ENCODE results near the gene FOXD2.

The FOXD2 gene

GRCh38 chr1:47417170-47418044, 20.4 kb upstream of the FOXD2 start:
- DNase-seq = no peak

GRCh38 chr1:47418122-47418521, 19.7 kb upstream of the FOXD2 start:
- DNase-seq = no peak

GRCh38 chr1:47418681-47419325, 19.0 kb upstream of the FOXD2 start:
- no peak for DNase-seq

GRCh38 chr1:47420547-47420946, 17.3 kb upstream of the FOXD2 start:
- DNase-seq = no peak

- no peak for DNase-seq
These were observed 14.0 kb upstream of the FOXD2 start for GRCh38 chr1:47423872-47424271.

- peak; percentile 11 to 43 for DNase-seq
These were observed 13.4 kb upstream of the FOXD2 start for GRCh38 chr1:47424336-47424982.

- DNase-seq = no peak
These were observed 6.3 kb upstream of the FOXD2 start for GRCh38 chr1:47431534-47431933.

GRCh38 chr1:47432071-47433036, 5.5 kb upstream of the FOXD2 start:
- DNase-seq = no peak

GRCh38 chr1:47433037-47433421, 4.8 kb upstream of the FOXD2 start:
- no peak for DNase-seq

- DNase-seq = no peak
These were observed 4.3 kb upstream of the FOXD2 start for GRCh38 chr1:47433477-47434050.

- no peak for DNase-seq
These were observed 3.6 kb upstream of the FOXD2 start for GRCh38 chr1:47434051-47434842.

GRCh38 chr1:47435506-47436303, 2.1 kb upstream of the FOXD2 start:
- no peak for DNase-seq

- peak; percentile 65 to 75 for DNase-seq
These were observed 1.4 kb upstream of the FOXD2 start for GRCh38 chr1:47436304-47436978.

GRCh38 chr1:47436979-47437446, 831 bp upstream of the FOXD2 start:
- DNase-seq = peak in 1 of 2 experiments; percentile 48

- DNase-seq = no peak
These were observed 547 bp downstream of the FOXD2 start for GRCh38 chr1:47438165-47439016.

- no peak for DNase-seq
These were observed 1.4 kb downstream of the FOXD2 start for GRCh38 chr1:47439017-47439818.

GRCh38 chr1:47439819-47440598, 2.2 kb downstream of the FOXD2 start:
- DNase-seq = no peak

Data from SW 1271 (cell line).